Activated CD4-positive, alpha-beta T cell treated with anti-CD3 and anti-CD28 coated beads for 36 hours (primary cell): ENCODE data around the gene CD8B. TPM values are rescaled to one million over a fixed set of nuclear protein-coding genes. Genes with fewer than 3 reads are reported as not detected.

ENCODE experiments used
- ATAC-seq: fragments of 200-7000 bp; cut with Tn5 transposase; one replicate; pipeline ENCODE4 v1.10.0; 2021; ENCODE audit warnings: mild to moderate bottlenecking, moderate library complexity
- CTCF ChIA-PET: fragments of 350-600 bp; sonication (Branson Sonifier 250); formaldehyde crosslinking; loops from one replicate; lab custom pipeline; 2021; ENCODE audit warnings: antibody characterized with exemption; lab: Charles Lee
- POLR2A ChIA-PET: fragments of 350-600 bp; sonication (Branson Sonifier 250); formaldehyde crosslinking; loops from one replicate; lab custom pipeline; 2021; ENCODE audit warnings: antibody characterized with exemption, inconsistent platforms; lab: Charles Lee
- DNase-seq: peaks from one replicate; pipeline ENCODE4 v3.0.0-alpha.2; 2020
- H3K27ac Mint-ChIP-seq: one replicate; pipeline ENCODE4 v1.8.0; 2021; ENCODE audit warnings: mixed read lengths
- H3K27me3 Mint-ChIP-seq: one replicate; pipeline ENCODE4 v1.8.0; 2021; ENCODE audit warnings: mixed read lengths
- H3K36me3 Mint-ChIP-seq: one replicate; pipeline ENCODE4 v1.8.0; 2021; ENCODE audit warnings: low read depth, mixed read lengths
- H3K4me1 Mint-ChIP-seq: one replicate; pipeline ENCODE4 v1.8.0; 2021; ENCODE audit warnings: mixed read lengths
- H3K4me3 Mint-ChIP-seq: one replicate; pipeline ENCODE4 v1.8.0; 2021; ENCODE audit warnings: mild to moderate bottlenecking, moderate library complexity, mixed read lengths
- H3K9me3 Mint-ChIP-seq: one replicate; pipeline ENCODE4 v1.8.0; 2021; ENCODE audit warnings: low read depth, mixed read lengths
- intact Hi-C, 2 experiments: fragments of 100-400 bp; cut with DNase I in 1 of 2; cut with micrococcal nuclease in 1 of 2; formaldehyde crosslinking; loops; one replicate each; pipeline versions ENCODE4 v1.14.2 to v1.15.1; 2022 to 2024; cut with DNase I, micrococcal nuclease
- total RNA-seq, 2 experiments: library from RNA; stranded (reverse); gene quantifications; one replicate each; pipeline ENCODE4 v1.2.3, GENCODE V29; 2021

The CD8B gene
- total RNA-seq, 2 experiments from 2014 or later: 2.1 to 2.3 TPM

GRCh38 chr2:86815611-86816010 is 46.1 kb downstream of the CD8B start:
- H3K4me3 Mint-ChIP-seq: no peak overlapping the region

GRCh38 chr2:86809481-86810121 is 52.1 kb downstream of the CD8B start:
- no peak for ATAC-seq
- POLR2A ChIA-PET: no interaction called here
- intact Hi-C loops: loop anchor here in 1 of 2 experiments (5.0 kb wide), 1 partner anchor 408 kb away; no protein-coding TSS in a partner anchor

More at GRCh38 chr2:86815611-86816010, 46.1 kb downstream of the CD8B start:
- intact Hi-C loops: no loop called here
- H3K27ac Mint-ChIP-seq: peak overlapping the region; percentile 13
- peaks cover 10% of the 10 kb centered on the region for H3K4me1 Mint-ChIP-seq
- peak; percentile 73 for ATAC-seq
- ChIA-PET CTCF (no interaction called here), POLR2A (no interaction called here)
- no peaks in the 10 kb centered on the region for H3K36me3 Mint-ChIP-seq
- DNase-seq: no peak
- H3K27me3 Mint-ChIP-seq: peaks cover 25% of the 10 kb centered on the region
- H3K9me3 Mint-ChIP-seq: no peaks in the 10 kb centered on the region

GRCh38 chr2:86808315-86809161 is 53.1 kb downstream of the CD8B start:
- H3K27ac Mint-ChIP-seq: peak overlapping the region; percentile 9
- CTCF ChIA-PET: interaction anchor here (0.6 to 1.8 kb wide), 11 partner anchors 9 to 122 kb away, joined by 3 to 6 read pairs (median 3); no protein-coding TSS in a partner anchor
- intact Hi-C loops: loop anchor here in 1 of 2 experiments (5.0 kb wide), 1 partner anchor 409 kb away; no protein-coding TSS in a partner anchor
- POLR2A ChIA-PET: no interaction called here
- no peaks in the 10 kb centered on the region for H3K9me3 Mint-ChIP-seq
- DNase-seq (peak; percentile 95), ATAC-seq (peak; percentile 97)
- H3K4me1 Mint-ChIP-seq: peaks cover 21% of the 10 kb centered on the region
- H3K36me3 Mint-ChIP-seq: no peaks in the 10 kb centered on the region
- H3K4me3 Mint-ChIP-seq: peak overlapping the region; percentile 65
- peaks cover 41% of the 10 kb centered on the region for H3K27me3 Mint-ChIP-seq

More at GRCh38 chr2:86809481-86810121, 52.1 kb downstream of the CD8B start:
- Mint-ChIP-seq H3K9me3 (no peaks in the 10 kb centered on the region), H3K27me3 (peaks cover 43% of the 10 kb centered on the region), H3K4me1 (peaks cover 21% of the 10 kb centered on the region), H3K36me3 (no peaks in the 10 kb centered on the region), H3K4me3 (peak overlapping the region; percentile 53), H3K27ac (no peak overlapping the region)
- no peak for DNase-seq
- CTCF ChIA-PET: interaction anchor here (1.2 kb wide), 1 partner anchor 24 kb away, joined by 3 read pairs; no protein-coding TSS in a partner anchor

DNA sequence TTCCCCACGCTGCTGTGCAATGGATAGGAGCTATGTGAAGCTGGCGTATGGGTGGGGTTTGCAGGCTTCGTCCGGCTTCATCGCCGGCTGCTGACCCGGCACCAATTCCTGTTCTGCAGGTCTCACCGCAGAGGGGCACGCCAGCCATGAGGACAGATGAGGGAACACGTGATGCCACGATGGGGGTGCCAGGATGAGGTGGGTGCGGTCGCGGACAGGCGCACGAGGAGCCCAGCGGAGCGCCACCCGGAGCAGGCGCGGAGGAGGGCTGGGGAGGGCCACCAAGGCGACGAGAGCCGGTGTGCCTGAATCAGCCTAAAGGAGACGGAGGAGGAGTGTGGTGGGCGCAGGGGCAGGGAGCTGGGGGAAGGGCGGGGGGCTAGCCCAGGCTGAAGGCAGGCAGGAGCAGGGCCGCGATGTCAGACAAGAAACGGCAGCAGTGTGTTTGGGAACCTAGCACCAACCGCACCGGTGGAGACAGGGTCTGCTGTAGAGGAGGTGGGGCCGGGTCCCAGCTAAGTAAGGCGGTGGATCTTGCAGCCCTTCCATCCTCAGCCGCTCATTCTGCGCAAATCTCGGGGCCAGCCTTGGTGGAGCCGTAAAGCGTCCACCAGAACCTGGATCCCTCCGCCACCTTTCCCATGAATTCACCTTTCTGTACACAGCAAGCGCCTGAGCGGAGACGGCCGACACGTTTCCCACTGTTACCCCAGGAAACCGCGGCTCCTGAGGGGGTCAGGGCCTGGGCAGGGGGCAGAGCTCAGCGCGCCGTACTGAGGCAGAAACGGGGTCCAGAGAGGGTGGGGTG is 54.0 kb downstream of the CD8B start:
- no peaks in the 10 kb centered on the region for H3K36me3 Mint-ChIP-seq
- peaks cover 41% of the 10 kb centered on the region for H3K27me3 Mint-ChIP-seq
- peaks cover 21% of the 10 kb centered on the region for H3K4me1 Mint-ChIP-seq
- DNase-seq (peak; percentile 58), ATAC-seq (peak; percentile 37)
- CTCF ChIA-PET: interaction anchor here (0.6 to 1.8 kb wide), 11 partner anchors 8 to 121 kb away, joined by 3 to 6 read pairs (median 3); no protein-coding TSS in a partner anchor
- peak overlapping the region; percentile 65 for H3K4me3 Mint-ChIP-seq
- POLR2A ChIA-PET: no interaction called here
- peak overlapping the region; percentile 19 for H3K27ac Mint-ChIP-seq
- intact Hi-C loops: loop anchor here in 1 of 2 experiments (5.0 kb wide), 1 partner anchor 410 kb away; no protein-coding TSS in a partner anchor
- no peaks in the 10 kb centered on the region for H3K9me3 Mint-ChIP-seq

- peaks cover 35% of the 10 kb centered on the region for H3K27me3 Mint-ChIP-seq
- ATAC-seq: no peak
- POLR2A ChIA-PET: no interaction called here
- intact Hi-C loops: loop anchor here in 1 of 2 experiments (5.0 kb wide), 1 partner anchor 410 kb away; no protein-coding TSS in a partner anchor
- DNase-seq: no peak
- no peaks in the 10 kb centered on the region for H3K36me3 Mint-ChIP-seq
- H3K9me3 Mint-ChIP-seq: no peaks in the 10 kb centered on the region
- CTCF ChIA-PET: interaction anchor here (1.3 to 1.8 kb wide), 2 partner anchors 12 to 17 kb away, joined by 3 to 5 read pairs; no protein-coding TSS in a partner anchor
- no peak overlapping the region for H3K27ac Mint-ChIP-seq
- H3K4me3 Mint-ChIP-seq: peak overlapping the region; percentile 65
- H3K4me1 Mint-ChIP-seq: peaks cover 21% of the 10 kb centered on the region
Observed at GRCh38 chr2:86807133-86807467, 54.6 kb downstream of the CD8B start.

- ATAC-seq: no peak
- Mint-ChIP-seq H3K27ac (no peak overlapping the region), H3K27me3 (peaks cover 27% of the 10 kb centered on the region), H3K36me3 (no peaks in the 10 kb centered on the region), H3K9me3 (no peaks in the 10 kb centered on the region), H3K4me1 (peaks cover 21% of the 10 kb centered on the region), H3K4me3 (no peak overlapping the region)
- intact Hi-C loops: loop anchor here in 1 of 2 experiments (5.0 kb wide), 1 partner anchor 411 kb away; no protein-coding TSS in a partner anchor
- ChIA-PET CTCF (interaction anchor here (1.2 to 1.3 kb wide), 3 partner anchors 10 to 40 kb away, joined by 3 to 4 read pairs (median 3); no protein-coding TSS in a partner anchor), POLR2A (interaction anchor here (0.6 kb wide), 1 partner anchor 83 kb away, joined by 4 read pairs; no protein-coding TSS in a partner anchor)
- no peak for DNase-seq
Observed at GRCh38 chr2:86806059-86806857, 55.4 kb downstream of the CD8B start.

DNA sequence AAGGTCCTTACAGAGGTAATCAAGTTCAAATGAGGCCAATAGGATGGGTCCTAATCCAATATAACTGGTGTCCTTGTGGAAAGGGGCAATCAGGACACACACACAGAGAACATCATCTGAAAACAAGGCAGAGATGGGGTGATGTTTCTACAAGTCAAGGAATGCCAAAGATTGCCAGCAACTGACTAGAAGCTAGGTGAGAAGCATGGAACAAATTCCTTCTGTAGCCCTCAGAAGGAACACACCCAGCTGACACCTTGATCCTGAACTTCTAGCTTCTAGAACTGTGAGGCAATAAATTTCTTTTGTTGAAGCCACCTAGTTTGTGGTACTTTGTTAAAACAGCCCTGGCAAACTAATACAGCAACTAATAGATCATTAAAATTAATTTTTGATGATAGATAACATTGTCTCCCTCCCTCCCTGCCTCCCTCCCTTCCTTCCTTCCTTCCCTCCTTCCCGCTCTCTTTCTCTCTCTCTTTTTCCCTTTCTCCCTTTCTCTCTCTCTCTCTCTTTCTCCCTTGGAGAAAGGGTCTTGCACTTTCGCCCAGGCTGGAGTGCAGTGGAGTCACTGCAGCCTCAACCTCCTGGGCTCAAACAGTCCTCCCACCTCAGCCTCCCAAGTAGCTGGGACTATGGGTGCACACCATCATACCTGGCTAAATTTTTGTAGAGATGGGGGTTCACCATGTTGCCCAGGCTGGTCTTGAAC is 60.7 kb downstream of the CD8B start:
- H3K4me3 Mint-ChIP-seq: no peak overlapping the region
- ChIA-PET POLR2A (no interaction called here), CTCF (no interaction called here)
- H3K9me3 Mint-ChIP-seq: peaks cover 14% of the 10 kb centered on the region
- DNase-seq: no peak
- ATAC-seq: no peak
- no peaks in the 10 kb centered on the region for H3K4me1 Mint-ChIP-seq
- H3K27ac Mint-ChIP-seq: no peak overlapping the region
- intact Hi-C loops: no loop called here
- peaks cover 8% of the 10 kb centered on the region for H3K36me3 Mint-ChIP-seq
- peaks cover 13% of the 10 kb centered on the region for H3K27me3 Mint-ChIP-seq

GRCh38 chr2:86794861-86795260 is 66.8 kb downstream of the CD8B start:
- no peak overlapping the region for H3K4me3 Mint-ChIP-seq
- ChIA-PET POLR2A (no interaction called here), CTCF (interaction anchor here (0.8 to 1.0 kb wide), 2 partner anchors 12 to 27 kb away, joined by 3 read pairs; no protein-coding TSS in a partner anchor)
- H3K4me1 Mint-ChIP-seq: peaks cover 21% of the 10 kb centered on the region
- peaks cover 21% of the 10 kb centered on the region for H3K9me3 Mint-ChIP-seq
- ATAC-seq (no peak), DNase-seq (peak; percentile 7)
- intact Hi-C loops: no loop called here
- peaks cover 48% of the 10 kb centered on the region for H3K27me3 Mint-ChIP-seq
- no peak overlapping the region for H3K27ac Mint-ChIP-seq
- peaks cover 13% of the 10 kb centered on the region for H3K36me3 Mint-ChIP-seq

GRCh38 chr2:86793752-86794151 is 67.9 kb downstream of the CD8B start:
- POLR2A ChIA-PET: no interaction called here
- Mint-ChIP-seq H3K27me3 (peaks cover 54% of the 10 kb centered on the region), H3K36me3 (peaks cover 13% of the 10 kb centered on the region), H3K27ac (no peak overlapping the region), H3K4me1 (peaks cover 22% of the 10 kb centered on the region), H3K9me3 (peaks cover 21% of the 10 kb centered on the region), H3K4me3 (no peak overlapping the region)
- ATAC-seq (no peak), DNase-seq (no peak)
- intact Hi-C loops: no loop called here
- CTCF ChIA-PET: no interaction called here
